ENCODE results near the gene MED17. TPM values are rescaled to one million over a fixed set of nuclear protein-coding genes. Genes with fewer than 3 reads are reported as not detected.
"Not testable (repeated sequence)": the region's sequence is repeated elsewhere in the genome, so short reads cannot be mapped to it uniquely, and the experiment has no call there.

MED17 gene
- total RNA-seq, 1 donor from 2014 or later: 55.8 TPM

DNA sequence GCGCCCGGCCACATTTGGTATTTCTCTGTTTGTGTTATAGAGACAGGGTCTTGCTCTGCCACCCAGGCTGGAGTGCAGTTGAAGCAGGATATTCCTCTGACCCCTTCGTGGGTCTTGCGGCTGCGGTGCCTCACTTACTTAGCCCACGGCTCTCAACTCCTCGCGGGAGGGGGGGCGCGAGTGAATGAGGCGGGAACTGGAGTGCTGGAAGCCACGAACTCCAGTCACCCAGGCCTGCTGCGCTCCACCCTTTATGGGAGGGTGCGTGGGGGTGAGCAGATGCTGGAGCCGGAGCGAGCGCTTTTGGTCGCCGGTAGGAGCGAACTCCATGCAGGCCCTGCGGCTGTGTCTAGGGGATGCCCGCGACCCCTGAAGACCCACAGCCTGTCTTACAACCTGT is 40.8 kb upstream of the MED17 start:
- H3K4me1 Mint-ChIP-seq (ENCODE audit: low read depth): peaks cover 33% of the 10 kb centered on the region
- DNase-seq (ENCODE audit: low spot score): no peak
- H3K27me3 Mint-ChIP-seq (ENCODE audit: insufficient read depth): no peaks in the 10 kb centered on the region
- H3K27ac Mint-ChIP-seq: peak overlapping the region; percentile 63
- peak overlapping the region; percentile 100 for H3K4me3 Mint-ChIP-seq
- no peaks in the 10 kb centered on the region for H3K9me3 Mint-ChIP-seq
- peaks cover 39% of the 10 kb centered on the region for H3K36me3 Mint-ChIP-seq (ENCODE audit: low read depth)
- intact Hi-C loops (cut with micrococcal nuclease): loop anchor here (5.0 kb wide), 2 partner anchors 201 to 799 kb away; partner anchors contain the start of genes FUT4 and SMCO4

DNA sequence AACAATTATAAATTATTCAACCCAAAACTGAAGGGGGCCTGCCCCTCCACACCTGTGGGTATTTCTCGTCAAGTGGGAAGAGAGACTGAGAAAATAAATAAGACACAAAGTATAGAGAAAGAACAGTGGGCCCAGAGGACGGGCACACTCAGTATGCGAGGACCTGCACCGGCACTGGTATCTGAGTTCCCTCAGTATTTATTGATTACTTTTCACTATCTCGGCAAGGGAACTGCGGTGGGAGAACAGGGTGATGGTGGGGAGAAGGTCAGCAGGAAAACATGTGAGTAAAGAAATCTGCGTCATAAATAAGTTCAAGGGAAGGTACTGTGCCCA is 39.4 kb upstream of the MED17 start:
- H3K4me3 Mint-ChIP-seq: no peak overlapping the region
- H3K4me1 Mint-ChIP-seq (ENCODE audit: low read depth): peaks cover 20% of the 10 kb centered on the region
- intact Hi-C loops (cut with micrococcal nuclease): loop anchor here (5.0 kb wide), 2 partner anchors 202 to 798 kb away; partner anchors contain the start of genes FUT4 and SMCO4
- H3K27me3 Mint-ChIP-seq (ENCODE audit: insufficient read depth): no peaks in the 10 kb centered on the region
- H3K27ac Mint-ChIP-seq: no peak overlapping the region
- no peaks in the 10 kb centered on the region for H3K9me3 Mint-ChIP-seq
- H3K36me3 Mint-ChIP-seq (ENCODE audit: low read depth): peaks cover 26% of the 10 kb centered on the region
- no peak for DNase-seq (ENCODE audit: low spot score)

DNA sequence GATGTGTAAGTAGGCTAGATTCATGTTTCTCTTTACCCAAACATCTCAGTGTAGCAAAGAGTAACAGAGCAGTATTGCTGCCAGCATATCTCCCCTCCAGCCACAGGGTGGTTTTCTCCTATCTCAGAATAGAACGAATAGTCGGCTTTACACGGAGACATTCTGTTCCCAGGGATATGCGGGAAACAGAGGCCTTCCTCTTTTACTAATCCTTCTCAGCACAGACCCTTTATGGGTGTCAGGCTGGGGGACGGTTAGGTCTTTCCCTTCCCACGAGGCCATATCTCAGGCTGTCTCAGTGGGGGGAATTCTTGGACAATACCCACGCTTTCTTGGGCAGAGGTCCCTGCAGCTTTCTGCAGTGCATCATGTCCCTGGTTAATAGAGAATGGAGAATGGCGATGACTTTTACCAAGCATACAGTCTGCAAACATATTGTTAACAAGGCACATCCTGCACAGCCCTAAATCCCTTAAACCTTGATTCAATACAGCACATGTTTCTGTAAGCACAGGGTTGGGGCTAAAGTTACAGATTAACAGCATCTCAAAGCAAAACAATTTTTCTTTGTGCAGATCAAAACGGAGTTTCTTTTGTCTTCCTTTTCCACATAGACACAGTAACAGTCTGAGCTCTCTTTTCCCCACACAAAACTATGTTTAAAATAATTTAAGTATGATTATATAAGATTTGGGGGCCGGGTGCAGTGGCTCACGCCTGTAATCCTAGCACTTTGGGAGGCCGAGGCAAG is 38.9 kb upstream of the MED17 start:
- DNase-seq (ENCODE audit: low spot score); H3K9me3 Mint-ChIP-seq; H3K4me3 Mint-ChIP-seq; H3K27me3 Mint-ChIP-seq (ENCODE audit: insufficient read depth); intact Hi-C loops (cut with micrococcal nuclease); H3K27ac Mint-ChIP-seq: not testable (repeated sequence)
- Mint-ChIP-seq H3K4me1 (ENCODE audit: low read depth) (peaks cover 16% of the 10 kb centered on the region), H3K36me3 (ENCODE audit: low read depth) (peaks cover 24% of the 10 kb centered on the region)

DNA sequence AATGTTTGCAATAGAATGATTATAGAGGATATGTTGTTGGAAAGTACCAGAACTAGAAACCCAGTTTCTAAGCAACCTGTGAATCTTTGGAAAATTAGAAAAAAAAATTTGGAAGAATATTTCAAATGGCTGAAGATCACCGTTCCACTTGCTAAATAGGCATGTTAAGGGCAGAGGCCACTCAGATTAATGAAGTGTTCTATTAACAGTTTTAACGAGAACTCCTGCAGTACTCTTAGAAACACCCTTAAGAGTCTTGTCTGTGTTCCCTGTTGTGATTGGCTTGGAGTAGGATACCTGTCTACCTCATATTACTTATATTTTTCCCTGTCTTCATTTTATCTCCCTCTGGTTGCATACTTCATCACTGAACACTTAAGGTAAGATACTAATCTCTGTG is 38.0 kb upstream of the MED17 start:
- peaks cover 16% of the 10 kb centered on the region for H3K36me3 Mint-ChIP-seq (ENCODE audit: low read depth)
- DNase-seq (ENCODE audit: low spot score): no peak
- no peak overlapping the region for H3K4me3 Mint-ChIP-seq
- H3K4me1 Mint-ChIP-seq (ENCODE audit: low read depth): peaks cover 16% of the 10 kb centered on the region
- intact Hi-C loops (cut with micrococcal nuclease): no loop called here
- H3K9me3 Mint-ChIP-seq: no peaks in the 10 kb centered on the region
- no peak overlapping the region for H3K27ac Mint-ChIP-seq
- H3K27me3 Mint-ChIP-seq (ENCODE audit: insufficient read depth): no peaks in the 10 kb centered on the region

DNA sequence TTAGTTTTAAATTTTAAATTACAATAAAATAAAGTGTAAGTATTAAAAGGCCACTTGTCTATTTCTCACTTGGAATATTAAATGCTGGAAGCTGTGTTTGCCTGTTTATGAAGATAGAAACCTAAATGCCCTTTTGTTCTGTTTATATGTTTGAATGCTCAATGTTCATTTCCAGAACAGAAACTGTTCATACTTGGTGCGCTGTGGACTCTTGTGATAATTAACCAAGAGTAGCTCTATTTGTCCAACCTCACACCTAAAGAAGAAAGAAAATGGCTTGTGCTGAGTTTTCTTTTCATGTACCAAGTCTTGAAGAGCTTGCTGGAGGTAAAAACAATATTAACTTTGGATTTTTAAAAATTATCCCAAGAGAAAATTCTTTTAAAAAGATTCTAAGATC is 37.0 kb upstream of the MED17 start:
- no peak for DNase-seq (ENCODE audit: low spot score)
- no peaks in the 10 kb centered on the region for H3K9me3 Mint-ChIP-seq
- H3K36me3 Mint-ChIP-seq (ENCODE audit: low read depth): peaks cover 13% of the 10 kb centered on the region
- no peak overlapping the region for H3K4me3 Mint-ChIP-seq
- peaks cover 16% of the 10 kb centered on the region for H3K4me1 Mint-ChIP-seq (ENCODE audit: low read depth)
- intact Hi-C loops (cut with micrococcal nuclease): no loop called here
- no peaks in the 10 kb centered on the region for H3K27me3 Mint-ChIP-seq (ENCODE audit: insufficient read depth)
- H3K27ac Mint-ChIP-seq: no peak overlapping the region

DNA sequence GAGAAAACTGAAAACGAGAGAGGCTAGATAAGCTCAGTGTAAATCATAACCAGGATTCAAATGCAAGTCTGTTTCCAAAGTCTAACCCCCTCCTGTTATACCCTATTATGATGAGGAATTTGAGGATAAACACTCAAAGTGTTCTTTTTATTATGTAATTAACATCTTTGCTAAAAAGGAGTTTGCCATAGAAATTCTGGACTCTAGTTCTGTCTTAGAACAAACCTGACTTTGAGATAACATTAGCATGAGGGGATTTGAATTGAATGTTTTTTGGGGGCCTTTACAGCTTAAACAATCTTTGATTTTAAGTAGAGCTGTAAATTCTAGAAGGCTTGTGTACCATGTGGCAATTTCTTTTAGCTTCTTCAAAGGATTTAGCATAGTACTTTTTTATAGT is 33.1 kb upstream of the MED17 start:
- Mint-ChIP-seq H3K9me3 (no peaks in the 10 kb centered on the region), H3K27me3 (ENCODE audit: insufficient read depth) (no peaks in the 10 kb centered on the region), H3K27ac (no peak overlapping the region), H3K4me1 (ENCODE audit: low read depth) (no peaks in the 10 kb centered on the region), H3K4me3 (no peak overlapping the region), H3K36me3 (ENCODE audit: low read depth) (peaks cover 12% of the 10 kb centered on the region)
- intact Hi-C loops (cut with micrococcal nuclease): no loop called here
- DNase-seq (ENCODE audit: low spot score): no peak

DNA sequence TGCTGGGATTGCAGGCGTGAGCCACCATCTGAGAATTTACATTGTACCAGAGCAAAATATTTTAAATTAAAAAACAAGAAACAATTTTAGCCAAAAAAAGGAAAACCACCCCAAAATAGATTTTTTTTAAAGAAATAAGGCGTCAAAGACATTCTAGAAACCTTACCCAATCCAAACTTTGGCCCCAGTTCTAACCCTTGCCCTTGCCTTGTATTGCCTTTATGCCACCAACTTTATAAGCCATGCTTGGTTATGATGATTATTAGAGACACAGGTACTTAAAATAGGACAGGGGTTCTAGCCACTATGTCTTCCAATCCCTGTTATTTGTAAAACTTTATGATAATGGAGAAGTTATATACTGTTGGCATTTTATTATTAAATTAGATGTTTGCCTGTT is 30.8 kb upstream of the MED17 start:
- H3K36me3 Mint-ChIP-seq (ENCODE audit: low read depth): peaks cover 18% of the 10 kb centered on the region
- no peaks in the 10 kb centered on the region for H3K4me1 Mint-ChIP-seq (ENCODE audit: low read depth)
- H3K27me3 Mint-ChIP-seq (ENCODE audit: insufficient read depth): no peaks in the 10 kb centered on the region
- H3K4me3 Mint-ChIP-seq: no peak overlapping the region
- intact Hi-C loops (cut with micrococcal nuclease): no loop called here
- no peaks in the 10 kb centered on the region for H3K9me3 Mint-ChIP-seq
- no peak overlapping the region for H3K27ac Mint-ChIP-seq
- DNase-seq (ENCODE audit: low spot score): no peak

DNA sequence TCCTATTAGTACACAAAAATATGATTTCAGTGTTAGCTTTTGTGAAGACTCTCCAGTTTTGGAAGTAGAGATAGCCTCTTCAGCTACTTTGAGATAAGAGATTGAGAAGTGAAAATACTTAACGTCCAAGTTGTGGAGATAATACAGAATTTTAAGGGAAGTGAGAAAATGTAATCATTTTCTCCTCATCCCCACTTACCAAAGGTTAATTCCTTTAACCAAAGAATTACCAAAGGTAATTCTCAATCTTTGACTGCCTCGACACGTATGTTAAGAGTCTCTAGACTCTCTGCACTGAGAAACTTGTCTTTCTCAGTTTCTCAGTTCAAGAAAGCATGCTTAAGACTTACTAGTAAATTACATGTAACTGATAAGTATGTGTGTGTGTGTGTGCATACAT is 27.3 kb upstream of the MED17 start:
- peaks cover 32% of the 10 kb centered on the region for H3K36me3 Mint-ChIP-seq (ENCODE audit: low read depth)
- H3K4me3 Mint-ChIP-seq: no peak overlapping the region
- no peaks in the 10 kb centered on the region for H3K27me3 Mint-ChIP-seq (ENCODE audit: insufficient read depth)
- no peaks in the 10 kb centered on the region for H3K9me3 Mint-ChIP-seq
- no peaks in the 10 kb centered on the region for H3K4me1 Mint-ChIP-seq (ENCODE audit: low read depth)
- no peak for DNase-seq (ENCODE audit: low spot score)
- intact Hi-C loops (cut with micrococcal nuclease): no loop called here
- H3K27ac Mint-ChIP-seq: no peak overlapping the region

DNA sequence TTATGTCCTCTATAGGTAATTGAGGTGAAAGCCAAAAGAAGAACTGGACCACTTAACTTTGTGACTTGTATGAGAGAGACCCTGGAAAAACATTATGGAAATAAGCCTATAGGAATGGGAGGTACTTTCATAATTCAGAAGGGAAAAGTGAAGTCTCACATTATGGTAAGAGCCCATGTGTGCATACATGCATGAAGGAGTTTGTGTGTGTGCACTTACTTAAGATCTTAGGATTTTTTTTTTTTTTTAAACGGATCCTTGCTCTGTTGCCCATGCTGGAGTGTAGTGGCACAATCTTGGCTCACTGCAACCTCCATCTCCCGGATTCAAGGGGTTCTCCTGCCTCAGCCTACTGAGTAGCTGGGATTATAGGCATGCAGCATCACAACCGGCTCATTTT is 26.8 kb upstream of the MED17 start:
- H3K27me3 Mint-ChIP-seq (ENCODE audit: insufficient read depth): no peaks in the 10 kb centered on the region
- H3K9me3 Mint-ChIP-seq: no peaks in the 10 kb centered on the region
- H3K4me3 Mint-ChIP-seq: no peak overlapping the region
- intact Hi-C loops (cut with micrococcal nuclease): no loop called here
- DNase-seq (ENCODE audit: low spot score): no peak
- H3K4me1 Mint-ChIP-seq (ENCODE audit: low read depth): no peaks in the 10 kb centered on the region
- H3K36me3 Mint-ChIP-seq (ENCODE audit: low read depth): peaks cover 34% of the 10 kb centered on the region
- H3K27ac Mint-ChIP-seq: no peak overlapping the region

DNA sequence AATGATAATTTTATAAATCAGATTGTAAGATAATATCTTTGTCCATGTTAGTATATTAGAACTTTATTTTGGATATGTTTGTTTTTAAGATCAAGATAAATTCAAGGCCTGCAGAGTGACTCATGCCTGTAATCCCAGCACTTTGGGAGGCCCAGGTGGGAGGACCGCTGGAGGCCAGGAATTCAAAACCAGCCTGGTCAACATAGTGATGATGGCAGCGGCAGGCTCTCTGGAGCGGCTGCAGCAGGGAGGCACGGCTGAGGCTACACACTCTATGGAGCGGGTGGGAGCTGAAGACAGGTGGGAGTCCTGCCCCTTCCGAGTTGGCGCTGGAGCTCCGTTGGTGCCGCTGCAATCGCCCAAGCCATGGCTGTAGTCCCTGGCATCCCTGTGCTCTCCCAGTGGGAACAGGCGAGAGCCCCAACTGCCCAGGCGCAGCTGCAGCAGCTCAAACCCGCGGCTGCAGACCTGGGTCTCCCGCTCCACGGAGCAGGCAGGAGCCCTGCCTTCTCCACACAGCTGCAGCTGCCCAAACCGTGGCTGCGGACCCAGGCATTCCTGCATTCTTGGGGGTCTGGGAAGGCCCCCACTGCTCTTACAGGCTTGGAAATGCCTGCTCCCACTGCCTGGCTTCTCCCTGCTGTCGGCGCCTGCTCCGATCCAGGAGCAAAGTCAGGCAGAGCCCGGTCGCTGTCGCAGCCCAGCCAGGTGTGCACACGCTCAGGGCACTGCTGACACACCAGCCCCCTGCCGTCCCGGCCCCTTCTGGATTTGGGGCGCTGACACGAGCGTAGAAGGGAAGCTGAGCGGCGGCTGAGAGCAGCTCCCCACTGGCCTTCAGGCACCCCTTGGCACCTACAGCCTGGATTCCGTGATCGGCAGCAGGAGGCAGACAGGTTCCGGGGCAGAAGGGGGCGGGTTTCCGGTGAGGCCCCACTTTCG is 25.9 kb upstream of the MED17 start:
- Mint-ChIP-seq H3K4me3 (no peak overlapping the region), H3K9me3 (no peaks in the 10 kb centered on the region), H3K27me3 (ENCODE audit: insufficient read depth) (no peaks in the 10 kb centered on the region), H3K4me1 (ENCODE audit: low read depth) (no peaks in the 10 kb centered on the region), H3K36me3 (ENCODE audit: low read depth) (peaks cover 35% of the 10 kb centered on the region), H3K27ac (no peak overlapping the region)
- intact Hi-C loops (cut with micrococcal nuclease): no loop called here
- no peak for DNase-seq (ENCODE audit: low spot score)

DNA sequence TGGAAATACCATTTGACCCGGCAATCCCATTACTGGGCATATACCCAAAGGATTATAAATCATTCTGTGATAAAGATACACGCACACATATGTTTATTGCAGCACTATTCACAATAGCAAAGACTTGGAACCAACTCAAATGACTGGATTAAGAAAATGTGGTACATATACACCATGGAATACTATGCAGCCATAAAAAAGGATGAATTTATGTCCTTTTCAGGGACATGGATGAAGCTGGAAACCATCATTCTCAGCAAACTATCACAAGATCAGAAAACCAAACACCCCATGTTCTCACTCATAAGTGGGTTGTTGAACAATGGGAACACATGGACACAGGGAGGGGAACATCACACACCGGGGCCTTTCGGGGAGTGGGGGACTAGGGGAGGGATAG is 25.0 kb upstream of the MED17 start:
- H3K4me1 Mint-ChIP-seq (ENCODE audit: low read depth); H3K4me3 Mint-ChIP-seq; H3K27me3 Mint-ChIP-seq (ENCODE audit: insufficient read depth); intact Hi-C loops (cut with micrococcal nuclease); H3K9me3 Mint-ChIP-seq; DNase-seq (ENCODE audit: low spot score): not testable (repeated sequence)
- peak overlapping the region; percentile 56 for H3K27ac Mint-ChIP-seq
- H3K36me3 Mint-ChIP-seq (ENCODE audit: low read depth): peaks cover 35% of the 10 kb centered on the region

DNA sequence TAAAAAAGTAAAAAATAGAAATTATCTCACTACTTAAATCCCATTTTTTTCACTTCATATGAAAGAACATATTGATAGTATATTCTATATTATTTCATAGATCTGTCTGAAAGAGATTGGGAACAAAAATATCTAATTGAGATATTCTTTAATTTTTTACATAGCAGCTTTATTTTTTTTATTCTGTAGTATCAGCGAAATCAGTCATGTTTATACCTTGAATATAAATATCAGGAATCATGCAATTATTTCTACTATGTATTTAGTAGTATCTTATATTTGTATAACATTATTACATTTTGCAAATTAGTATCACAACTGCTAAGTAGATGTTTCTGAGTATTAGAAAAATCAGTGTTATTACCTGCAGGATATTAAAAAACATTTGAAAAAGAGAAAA is 22.2 kb upstream of the MED17 start:
- no peak overlapping the region for H3K4me3 Mint-ChIP-seq
- no peak for DNase-seq (ENCODE audit: low spot score)
- no peaks in the 10 kb centered on the region for H3K27me3 Mint-ChIP-seq (ENCODE audit: insufficient read depth)
- peaks cover 12% of the 10 kb centered on the region for H3K9me3 Mint-ChIP-seq
- H3K36me3 Mint-ChIP-seq (ENCODE audit: low read depth): peaks cover 43% of the 10 kb centered on the region
- intact Hi-C loops (cut with micrococcal nuclease): no loop called here
- no peaks in the 10 kb centered on the region for H3K4me1 Mint-ChIP-seq (ENCODE audit: low read depth)
- H3K27ac Mint-ChIP-seq: no peak overlapping the region

DNA sequence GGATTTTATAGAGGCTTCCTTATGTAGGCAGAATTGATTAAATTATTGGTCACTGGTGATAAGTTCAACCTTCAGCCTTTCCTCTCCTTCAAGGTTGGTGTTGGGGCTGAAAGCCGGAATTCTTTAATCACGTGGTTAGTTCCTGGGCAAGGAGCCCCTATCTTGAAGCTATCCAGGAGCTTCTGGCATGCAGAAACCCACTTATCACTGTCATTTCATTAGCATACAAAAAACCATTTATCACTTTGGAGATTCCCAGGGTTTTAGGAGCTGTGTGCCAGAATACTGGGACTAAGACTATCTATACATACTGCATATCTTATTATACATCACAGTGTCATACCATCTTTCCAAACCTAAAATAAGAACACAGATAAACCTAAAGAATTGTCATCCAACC is 18.5 kb upstream of the MED17 start:
- Mint-ChIP-seq H3K27ac (no peak overlapping the region), H3K36me3 (ENCODE audit: low read depth) (peaks cover 29% of the 10 kb centered on the region), H3K27me3 (ENCODE audit: insufficient read depth) (no peaks in the 10 kb centered on the region), H3K4me1 (ENCODE audit: low read depth) (no peaks in the 10 kb centered on the region), H3K4me3 (no peak overlapping the region), H3K9me3 (peaks cover 25% of the 10 kb centered on the region)
- intact Hi-C loops (cut with micrococcal nuclease): no loop called here
- DNase-seq (ENCODE audit: low spot score): no peak

Measured in activated T-helper 1 cell treated with anti-CD3 and anti-CD28 coated beads, Interleukin-12 subunit alpha, Interleukin-12 subunit beta, Interleukin-2, Interleukin-4 antibody, amounts not matched to agents 30 ng/mL and 10 ng/mL and 1 ng/mL, durations not matched to agents 14 hours and 24 hours and 36 hours (primary cell).